Activated CD8-positive, alpha-beta T cell treated with anti-CD3 and anti-CD28 coated beads for 36 hours (primary cell): ENCODE data around the gene FBXO42. TPM values are rescaled to one million over a fixed set of nuclear protein-coding genes. Genes with fewer than 3 reads are reported as not detected.
A peak's percentile ranks its signal among the peaks of the same experiment; 100 is the strongest.

Experiments used
- ATAC-seq: fragments of 200-7000 bp; cut with Tn5 transposase; one replicate; pipeline ENCODE4 v1.10.0; 2021; ENCODE audit warnings: mild to moderate bottlenecking, moderate library complexity
- CTCF ChIA-PET: fragments of 350-600 bp; sonication (Branson Sonifier 250); formaldehyde crosslinking; loops from one replicate; lab custom pipeline; 2021; ENCODE audit warnings: antibody characterized with exemption; lab: Charles Lee
- POLR2A ChIA-PET: fragments of 350-600 bp; sonication (Branson Sonifier 250); formaldehyde crosslinking; loops from one replicate; lab custom pipeline; 2021; ENCODE audit warnings: antibody characterized with exemption; lab: Charles Lee
- DNase-seq: peaks from one replicate; pipeline ENCODE4 v3.0.0-alpha.2; 2020
- H3K27ac Mint-ChIP-seq: one replicate; pipeline ENCODE4 v1.8.0; 2021; ENCODE audit warnings: mild to moderate bottlenecking, mixed read lengths
- H3K27me3 Mint-ChIP-seq: one replicate; pipeline ENCODE4 v1.8.0; 2021; ENCODE audit warnings: mixed read lengths
- H3K36me3 Mint-ChIP-seq: one replicate; pipeline ENCODE4 v1.8.0; 2021; ENCODE audit warnings: low read depth, mixed read lengths
- H3K4me1 Mint-ChIP-seq: one replicate; pipeline ENCODE4 v1.8.0; 2021; ENCODE audit warnings: low read depth, mixed read lengths
- H3K4me3 Mint-ChIP-seq: one replicate; pipeline ENCODE4 v1.8.0; 2021; ENCODE audit warnings: mild to moderate bottlenecking, moderate library complexity, mixed read lengths
- H3K9me3 Mint-ChIP-seq: one replicate; pipeline ENCODE4 v1.8.0; 2021; ENCODE audit warnings: mixed read lengths
- intact Hi-C: fragments of 100-400 bp; cut with micrococcal nuclease; formaldehyde crosslinking; loops from one replicate; pipeline ENCODE4 v1.10.0; 2022
- total RNA-seq, 2 experiments: library from RNA; stranded (reverse); gene quantifications; one replicate each; pipeline ENCODE4 v1.2.3, GENCODE V29; 2021
- TF ChIP-seq, protein P1 (sequence below): fragments of 200-600 bp; IDR thresholded peaks from one replicate; pipeline ENCODE4 v1.8.0; 2022; ENCODE audit warnings: antibody characterized with exemption, mild to moderate bottlenecking

FBXO42 gene
- total RNA-seq, 2 experiments from 2014 or later = 19.8 to 21.3 TPM

DNA sequence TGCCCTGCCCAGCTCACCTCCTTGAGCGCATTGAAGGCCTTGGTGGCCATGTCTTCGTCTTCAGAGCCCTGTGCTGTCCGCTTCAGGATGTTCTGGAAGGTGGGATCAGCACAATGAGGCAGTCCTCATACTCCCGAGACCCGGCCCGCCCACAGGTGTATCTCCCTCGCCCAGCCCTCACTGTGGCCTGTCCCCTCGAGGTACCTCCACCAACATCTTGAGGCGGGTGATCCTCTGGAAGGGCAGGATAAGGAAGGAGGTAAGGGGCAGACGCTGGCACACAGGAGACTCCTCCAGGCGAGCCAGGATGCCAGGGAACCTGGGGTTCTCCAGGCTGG, 147.0 kb downstream of the FBXO42 start:
- Mint-ChIP-seq H3K4me1 (peaks cover 4% of the 10 kb centered on the region), H3K27me3 (no peaks in the 10 kb centered on the region), H3K36me3 (peaks cover 4% of the 10 kb centered on the region), H3K4me3 (peak overlapping the region; percentile 18), H3K27ac (no peak overlapping the region), H3K9me3 (no peaks in the 10 kb centered on the region)
- intact Hi-C loops = no loop called here
- TF ChIP-seq, protein P1, sequence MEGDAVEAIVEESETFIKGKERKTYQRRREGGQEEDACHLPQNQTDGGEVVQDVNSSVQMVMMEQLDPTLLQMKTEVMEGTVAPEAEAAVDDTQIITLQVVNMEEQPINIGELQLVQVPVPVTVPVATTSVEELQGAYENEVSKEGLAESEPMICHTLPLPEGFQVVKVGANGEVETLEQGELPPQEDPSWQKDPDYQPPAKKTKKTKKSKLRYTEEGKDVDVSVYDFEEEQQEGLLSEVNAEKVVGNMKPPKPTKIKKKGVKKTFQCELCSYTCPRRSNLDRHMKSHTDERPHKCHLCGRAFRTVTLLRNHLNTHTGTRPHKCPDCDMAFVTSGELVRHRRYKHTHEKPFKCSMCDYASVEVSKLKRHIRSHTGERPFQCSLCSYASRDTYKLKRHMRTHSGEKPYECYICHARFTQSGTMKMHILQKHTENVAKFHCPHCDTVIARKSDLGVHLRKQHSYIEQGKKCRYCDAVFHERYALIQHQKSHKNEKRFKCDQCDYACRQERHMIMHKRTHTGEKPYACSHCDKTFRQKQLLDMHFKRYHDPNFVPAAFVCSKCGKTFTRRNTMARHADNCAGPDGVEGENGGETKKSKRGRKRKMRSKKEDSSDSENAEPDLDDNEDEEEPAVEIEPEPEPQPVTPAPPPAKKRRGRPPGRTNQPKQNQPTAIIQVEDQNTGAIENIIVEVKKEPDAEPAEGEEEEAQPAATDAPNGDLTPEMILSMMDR = peak; percentile 11
- DNase-seq (no peak), ATAC-seq (no peak)
- CTCF ChIA-PET = interaction anchor here (1.0 to 3.6 kb wide), 6 partner anchors 8 to 127 kb away, joined by 3 to 23 read pairs (median 4); partner anchors contain the start of gene CPLANE2
- POLR2A ChIA-PET = interaction anchor here (1.1 to 5.6 kb wide), 2 partner anchors 13 to 42 kb away, joined by 3 to 27 read pairs; no protein-coding TSS in a partner anchor

DNA sequence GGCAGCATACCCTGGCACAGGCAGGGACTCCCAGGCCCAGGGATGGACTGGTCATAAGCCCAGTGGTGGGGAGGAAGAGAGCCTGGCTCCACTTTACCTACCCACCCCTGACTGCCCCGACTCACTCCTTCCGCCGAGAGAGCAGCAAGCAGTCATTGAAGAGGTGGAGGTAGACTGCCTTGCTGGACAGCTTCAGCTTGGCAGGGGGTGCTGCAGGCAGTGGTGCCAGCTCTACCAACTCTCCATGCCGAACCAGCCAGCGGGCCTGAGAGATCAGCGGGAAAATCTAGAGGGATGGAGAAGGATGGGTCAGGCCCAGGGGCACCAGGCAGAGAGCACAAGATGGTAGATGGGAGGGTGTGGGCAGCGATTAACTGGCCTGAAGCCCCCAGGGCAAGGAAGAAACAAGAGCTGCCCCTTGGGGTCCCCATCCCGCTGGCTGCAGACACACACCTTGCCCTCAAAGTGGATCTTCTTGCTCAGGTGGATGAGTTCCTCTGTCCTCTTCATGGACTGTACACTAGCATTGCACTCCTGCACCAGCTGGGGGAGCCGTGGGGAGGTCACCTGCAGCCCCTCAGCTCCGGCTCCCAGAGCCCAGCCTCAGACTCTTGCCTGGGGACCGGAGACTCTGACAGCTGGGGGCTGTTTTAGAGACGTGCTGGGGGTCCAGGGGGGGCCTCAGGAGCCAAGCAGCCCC, 147.5 kb downstream of the FBXO42 start:
- peaks cover 4% of the 10 kb centered on the region for H3K4me1 Mint-ChIP-seq
- ATAC-seq = no peak
- no peaks in the 10 kb centered on the region for H3K27me3 Mint-ChIP-seq
- TF ChIP-seq, protein P1 = peak; percentile 31
- CTCF ChIA-PET = interaction anchor here (1.0 to 3.6 kb wide), 9 partner anchors 8 to 195 kb away, joined by 3 to 23 read pairs (median 4); partner anchors contain the start of gene CPLANE2
- DNase-seq = peak; percentile 71
- peak overlapping the region; percentile 18 for H3K4me3 Mint-ChIP-seq
- POLR2A ChIA-PET = interaction anchor here (1.1 to 5.6 kb wide), 2 partner anchors 14 to 43 kb away, joined by 3 to 27 read pairs; no protein-coding TSS in a partner anchor
- H3K9me3 Mint-ChIP-seq = no peaks in the 10 kb centered on the region
- peaks cover 4% of the 10 kb centered on the region for H3K36me3 Mint-ChIP-seq
- intact Hi-C loops = no loop called here
- no peak overlapping the region for H3K27ac Mint-ChIP-seq

DNA sequence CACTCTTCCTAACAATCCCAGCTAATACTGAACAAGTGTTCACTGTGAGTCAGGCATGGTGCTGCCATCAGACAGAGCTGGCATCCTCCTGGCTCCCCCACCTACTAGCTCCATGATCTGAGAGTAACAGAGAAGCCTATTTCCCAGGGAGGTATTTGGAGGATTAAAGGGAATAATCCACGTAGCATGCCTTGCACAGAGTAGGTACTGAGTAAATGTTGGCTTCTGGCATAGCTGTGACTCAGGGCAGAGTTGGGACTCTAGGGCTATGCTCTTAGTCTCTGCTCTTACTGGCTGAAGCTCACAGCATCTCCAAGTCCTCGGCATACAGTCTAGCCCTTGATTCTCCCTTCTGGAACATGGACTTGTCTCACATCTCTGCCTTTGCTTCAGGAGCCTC, 148.1 kb downstream of the FBXO42 start:
- POLR2A ChIA-PET = interaction anchor here (1.1 kb wide), 1 partner anchor 43 kb away, joined by 3 read pairs; no protein-coding TSS in a partner anchor
- Mint-ChIP-seq H3K4me1 (peaks cover 4% of the 10 kb centered on the region), H3K36me3 (peaks cover 4% of the 10 kb centered on the region), H3K9me3 (no peaks in the 10 kb centered on the region), H3K27ac (no peak overlapping the region), H3K27me3 (no peaks in the 10 kb centered on the region), H3K4me3 (no peak overlapping the region)
- DNase-seq = no peak
- CTCF ChIA-PET = interaction anchor here (1.0 to 3.6 kb wide), 9 partner anchors 9 to 194 kb away, joined by 3 to 23 read pairs (median 4); partner anchors contain the start of gene CPLANE2
- ATAC-seq = no peak
- TF ChIP-seq, protein P1 = no peak
- intact Hi-C loops = no loop called here

DNA sequence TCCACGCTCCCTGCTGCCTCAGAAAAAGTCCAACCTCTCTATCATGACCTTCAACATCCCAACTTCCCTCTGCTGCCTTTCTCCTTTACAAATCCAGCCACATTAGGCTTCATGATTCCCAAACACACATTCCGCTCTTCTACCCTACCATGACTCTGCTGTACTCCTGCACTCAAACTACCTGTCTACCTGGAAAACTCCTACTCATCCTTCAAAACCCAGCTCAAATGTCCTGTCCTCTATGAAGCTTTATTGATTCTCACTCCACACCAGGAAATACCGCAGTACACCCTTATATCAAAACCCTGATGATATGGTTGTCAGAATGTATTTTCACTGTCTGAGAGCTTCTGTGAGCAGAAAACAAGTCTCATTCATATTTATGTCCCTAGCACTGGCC, 148.7 kb downstream of the FBXO42 start:
- Mint-ChIP-seq H3K9me3 (no peaks in the 10 kb centered on the region), H3K27ac (no peak overlapping the region), H3K4me1 (peaks cover 9% of the 10 kb centered on the region), H3K4me3 (no peak overlapping the region), H3K27me3 (no peaks in the 10 kb centered on the region), H3K36me3 (peaks cover 4% of the 10 kb centered on the region)
- ChIA-PET CTCF (interaction anchor here (1.0 to 3.6 kb wide), 6 partner anchors 14 to 193 kb away, joined by 3 to 23 read pairs (median 4); no protein-coding TSS in a partner anchor), POLR2A (no interaction called here)
- intact Hi-C loops = no loop called here
- TF ChIP-seq, protein P1 = no peak
- ATAC-seq (no peak), DNase-seq (no peak)
